A673 (cell line): ENCODE results near the gene SALL3.

Source experiments
- CTCF ChIP-seq: fragments of 300-800, 200-600 bp; sonication (generic); conservative IDR thresholded peaks from 2 replicates; pipeline ENCODE4 v1.5.1; 2017; ENCODE audit warnings: low read depth, mild to moderate bottlenecking, antibody characterized with exemption, low read length, moderate library complexity, mixed read lengths
- EZH2 ChIP-seq: fragments of 200-600 bp; sonication (generic); IDR thresholded peaks from 2 replicates; pipeline ENCODE4 v1.6.1; 2017; ENCODE audit warnings: borderline replicate concordance, low read depth, mild to moderate bottlenecking, mixed read lengths, antibody characterized with exemption, low read length; ENCODE audit not compliant: poor library complexity, severe bottlenecking

GRCh38 chr18:78998371-78999071, 18.9 kb downstream of the SALL3 start:
- TF ChIP-seq EZH2 (no peak), CTCF (0 out of 2 replicates have a peak, but pooled peaks have one; percentile 22)
